Fibroblast of skin of right quadriceps (primary cell): Measurements from ENCODE around the gene ZWILCH.
"Not testable (repeated sequence)": the region's sequence is repeated elsewhere in the genome, so short reads cannot be mapped to it uniquely, and the experiment has no call there.

Source experiments
- DNase-seq: peaks from one replicate; pipeline ENCODE4 v3.0.0-alpha.2; 2013

The ZWILCH gene

GRCh38 chr15:66489179-66489791, 15.8 kb upstream of the ZWILCH start:
- DNase-seq: no peak

- no peak for DNase-seq
These were observed 13.3 kb upstream of the ZWILCH start for GRCh38 chr15:66491846-66492245.

GRCh38 chr15:66494262-66494661, 10.9 kb upstream of the ZWILCH start:
- DNase-seq: no peak

- DNase-seq: no peak
These were observed 8.1 kb upstream of the ZWILCH start for GRCh38 chr15:66496951-66497501.

- DNase-seq: peak; percentile 93
These were observed 7.3 kb upstream of the ZWILCH start, which contains the start of gene SNAPC5 for GRCh38 chr15:66497502-66498455. Gene SNAPC5 (minus strand): TSS chr15:66497762. CDS start chr15:66497731, 31 bp downstream.

- peak; percentile 52 for DNase-seq
These were observed 6.4 kb upstream of the ZWILCH start for GRCh38 chr15:66498501-66499386.

GRCh38 chr15:66500346-66500745, 4.8 kb upstream of the ZWILCH start:
- not testable (repeated sequence) for DNase-seq

GRCh38 chr15:66502491-66502890, 2.6 kb upstream of the ZWILCH start:
- DNase-seq: no peak

- DNase-seq: not testable (repeated sequence)
These were observed 2.0 kb upstream of the ZWILCH start for GRCh38 chr15:66503041-66503648.

GRCh38 chr15:66503780-66504562, 1.2 kb upstream of the ZWILCH start:
- no peak for DNase-seq

GRCh38 chr15:66505430-66505811, 295 bp downstream of the ZWILCH start:
- no peak for DNase-seq

GRCh38 chr15:66505818-66506217, 692 bp downstream of the ZWILCH start:
- DNase-seq: no peak

- DNase-seq: no peak
These were observed 3.3 kb downstream of the ZWILCH start for GRCh38 chr15:66508293-66508883.

- DNase-seq: no peak
These were observed 9.5 kb downstream of the ZWILCH start for GRCh38 chr15:66514586-66514985.

GRCh38 chr15:66515901-66516322, 10.8 kb downstream of the ZWILCH start:
- DNase-seq: peak; percentile 11

GRCh38 chr15:66523926-66524325, 18.8 kb downstream of the ZWILCH start:
- DNase-seq: no peak

- DNase-seq: no peak
These were observed 19.7 kb downstream of the ZWILCH start for GRCh38 chr15:66524838-66525237.

GRCh38 chr15:66535056-66535455, 29.9 kb downstream of the ZWILCH start:
- no peak for DNase-seq

GRCh38 chr15:66542896-66543295, 37.8 kb downstream of the ZWILCH start:
- DNase-seq: no peak

- no peak for DNase-seq
These were observed 40.1 kb downstream of the ZWILCH start for GRCh38 chr15:66545255-66545654.

- DNase-seq: no peak
These were observed 50.6 kb downstream of the ZWILCH start for GRCh38 chr15:66555685-66556084.
